ENCODE measurements around the gene GALNTL6.

GALNTL6 gene

DNA sequence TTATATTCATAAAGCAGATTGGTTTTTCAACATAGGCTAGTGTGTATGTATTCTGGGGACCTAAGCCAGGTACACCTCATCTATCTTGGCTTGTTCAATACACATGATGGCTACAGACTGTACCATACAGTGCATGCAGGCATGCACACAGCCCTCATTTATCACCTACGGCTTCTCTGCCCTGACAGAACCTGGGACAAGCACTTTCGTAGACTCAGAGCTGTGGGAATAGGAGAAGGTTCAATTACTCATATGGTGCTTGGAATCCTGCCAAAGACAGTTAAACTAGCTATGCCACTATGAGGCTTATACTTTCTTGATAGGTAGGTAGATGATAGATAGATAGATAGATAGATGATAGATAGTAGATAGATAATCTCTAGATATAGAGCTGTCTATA, 457.2 kb downstream of the GALNTL6 start:
- no peaks in the 10 kb centered on the region for H3K36me3 ChIP-seq (ENCODE audit: control insufficient read depth, insufficient read depth, low read length)
- H3K4me3 ChIP-seq (replicated peaks; ENCODE audit: low read depth, low read length): no peak overlapping the region
- TF ChIP-seq, protein P1, sequence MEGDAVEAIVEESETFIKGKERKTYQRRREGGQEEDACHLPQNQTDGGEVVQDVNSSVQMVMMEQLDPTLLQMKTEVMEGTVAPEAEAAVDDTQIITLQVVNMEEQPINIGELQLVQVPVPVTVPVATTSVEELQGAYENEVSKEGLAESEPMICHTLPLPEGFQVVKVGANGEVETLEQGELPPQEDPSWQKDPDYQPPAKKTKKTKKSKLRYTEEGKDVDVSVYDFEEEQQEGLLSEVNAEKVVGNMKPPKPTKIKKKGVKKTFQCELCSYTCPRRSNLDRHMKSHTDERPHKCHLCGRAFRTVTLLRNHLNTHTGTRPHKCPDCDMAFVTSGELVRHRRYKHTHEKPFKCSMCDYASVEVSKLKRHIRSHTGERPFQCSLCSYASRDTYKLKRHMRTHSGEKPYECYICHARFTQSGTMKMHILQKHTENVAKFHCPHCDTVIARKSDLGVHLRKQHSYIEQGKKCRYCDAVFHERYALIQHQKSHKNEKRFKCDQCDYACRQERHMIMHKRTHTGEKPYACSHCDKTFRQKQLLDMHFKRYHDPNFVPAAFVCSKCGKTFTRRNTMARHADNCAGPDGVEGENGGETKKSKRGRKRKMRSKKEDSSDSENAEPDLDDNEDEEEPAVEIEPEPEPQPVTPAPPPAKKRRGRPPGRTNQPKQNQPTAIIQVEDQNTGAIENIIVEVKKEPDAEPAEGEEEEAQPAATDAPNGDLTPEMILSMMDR (IDR thresholded peaks at IDR 0.05; ENCODE audit: insufficient read depth, low read length, poor library complexity, severe bottlenecking): no peak
- no peak for DNase-seq (ENCODE audit: extremely low read depth, insufficient read length)
- no peaks in the 10 kb centered on the region for H3K27me3 ChIP-seq (replicated peaks; ENCODE audit: control insufficient read depth, insufficient read depth, low read length)

DNA sequence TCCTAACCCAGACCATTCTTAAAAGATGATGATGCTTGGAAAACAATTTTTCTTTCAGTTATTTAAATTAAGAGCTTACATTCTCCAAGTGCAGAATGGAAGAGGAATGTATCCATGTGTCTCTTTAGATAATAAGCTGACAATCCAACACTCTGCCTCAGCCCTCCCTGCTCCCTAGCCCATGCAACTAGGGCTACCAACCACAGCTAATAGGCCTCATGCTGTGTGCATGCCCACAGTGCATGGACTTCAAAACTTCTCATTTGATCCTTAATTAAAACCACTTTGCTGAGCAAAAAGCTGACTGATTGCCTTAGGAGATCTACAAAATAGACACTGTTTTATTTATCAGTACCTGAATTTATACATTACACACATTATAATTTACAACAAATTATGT, 473.9 kb downstream of the GALNTL6 start:
- H3K27me3 ChIP-seq (replicated peaks; ENCODE audit: control insufficient read depth, insufficient read depth, low read length): no peaks in the 10 kb centered on the region
- H3K36me3 ChIP-seq (ENCODE audit: control insufficient read depth, insufficient read depth, low read length): no peaks in the 10 kb centered on the region
- TF ChIP-seq, protein P1 (IDR thresholded peaks at IDR 0.05; ENCODE audit: insufficient read depth, low read length, poor library complexity, severe bottlenecking): no peak
- no peak overlapping the region for H3K4me3 ChIP-seq (replicated peaks; ENCODE audit: low read depth, low read length)
- no peak for DNase-seq (ENCODE audit: extremely low read depth, insufficient read length)

GRCh38 chr4:172305698-172306097, 492.5 kb downstream of the GALNTL6 start:
- H3K36me3 ChIP-seq (ENCODE audit: control insufficient read depth, insufficient read depth, low read length): no peaks in the 10 kb centered on the region
- H3K4me3 ChIP-seq (replicated peaks; ENCODE audit: low read depth, low read length): no peak overlapping the region
- H3K27me3 ChIP-seq (replicated peaks; ENCODE audit: control insufficient read depth, insufficient read depth, low read length): no peaks in the 10 kb centered on the region
- no peak for DNase-seq (ENCODE audit: extremely low read depth, insufficient read length)
- TF ChIP-seq, protein P1 (IDR thresholded peaks at IDR 0.05; ENCODE audit: insufficient read depth, low read length, poor library complexity, severe bottlenecking): no peak

- TF ChIP-seq, protein P1 (IDR thresholded peaks at IDR 0.05; ENCODE audit: insufficient read depth, low read length, poor library complexity, severe bottlenecking): no peak
- DNase-seq (ENCODE audit: extremely low read depth, insufficient read length): no peak
- no peaks in the 10 kb centered on the region for H3K27me3 ChIP-seq (replicated peaks; ENCODE audit: control insufficient read depth, insufficient read depth, low read length)
- H3K4me3 ChIP-seq (replicated peaks; ENCODE audit: low read depth, low read length): no peak overlapping the region
- H3K36me3 ChIP-seq (ENCODE audit: control insufficient read depth, insufficient read depth, low read length): no peaks in the 10 kb centered on the region
Measured at GRCh38 chr4:172308078-172308477, 494.9 kb downstream of the GALNTL6 start.

- no peak for DNase-seq (ENCODE audit: extremely low read depth, insufficient read length)
- TF ChIP-seq, protein P1 (IDR thresholded peaks at IDR 0.05; ENCODE audit: insufficient read depth, low read length, poor library complexity, severe bottlenecking): no peak
- H3K36me3 ChIP-seq (ENCODE audit: control insufficient read depth, insufficient read depth, low read length): no peaks in the 10 kb centered on the region
- H3K4me3 ChIP-seq (replicated peaks; ENCODE audit: low read depth, low read length): no peak overlapping the region
- no peaks in the 10 kb centered on the region for H3K27me3 ChIP-seq (replicated peaks; ENCODE audit: control insufficient read depth, insufficient read depth, low read length)
Measured at GRCh38 chr4:172311682-172312081, 498.5 kb downstream of the GALNTL6 start.

- Histone ChIP-seq H3K27me3 (replicated peaks; ENCODE audit: control insufficient read depth, insufficient read depth, low read length) (no peaks in the 10 kb centered on the region), H3K4me3 (replicated peaks; ENCODE audit: low read depth, low read length) (no peak overlapping the region), H3K36me3 (ENCODE audit: control insufficient read depth, insufficient read depth, low read length) (no peaks in the 10 kb centered on the region)
- TF ChIP-seq, protein P1 (IDR thresholded peaks at IDR 0.05; ENCODE audit: insufficient read depth, low read length, poor library complexity, severe bottlenecking): no peak
- no peak for DNase-seq (ENCODE audit: extremely low read depth, insufficient read length)
Measured at GRCh38 chr4:172323288-172323687, 510.1 kb downstream of the GALNTL6 start.
